ENCODE results near the gene PPP2R2C.

The PPP2R2C gene

GRCh38 chr4:6494431-6495295 lies 22.2 kb upstream of the PPP2R2C start:
- no peak overlapping the region for H3K4me3 ChIP-seq (ENCODE audit: low read depth, low read length)
- H3K27ac ChIP-seq (ENCODE audit: extremely low read depth, low read depth, low read length), result no peak overlapping the region
- POLR2A ChIA-PET, result no interaction called here
- no peaks in the 10 kb centered on the region for H3K36me3 ChIP-seq (ENCODE audit: control insufficient read depth in 2 of 2, insufficient read depth in 1 of 2, low read length in 2 of 2)
- H3K9me3 ChIP-seq (ENCODE audit: control insufficient read depth, insufficient read depth, low read depth, low read length), result no peaks in the 10 kb centered on the region
- CTCF ChIA-PET, result no interaction called here
- no peaks in the 10 kb centered on the region for H3K4me1 ChIP-seq (ENCODE audit: control insufficient read depth, insufficient read depth, low read length)
- TF ChIP-seq ZBTB10 (tag by site-specific recombination; IDR thresholded peaks at IDR 0.05) (no peak), ZNF266 (tag by site-specific recombination; IDR thresholded peaks at IDR 0.05; ENCODE audit: low read depth) (no peak)

DNA sequence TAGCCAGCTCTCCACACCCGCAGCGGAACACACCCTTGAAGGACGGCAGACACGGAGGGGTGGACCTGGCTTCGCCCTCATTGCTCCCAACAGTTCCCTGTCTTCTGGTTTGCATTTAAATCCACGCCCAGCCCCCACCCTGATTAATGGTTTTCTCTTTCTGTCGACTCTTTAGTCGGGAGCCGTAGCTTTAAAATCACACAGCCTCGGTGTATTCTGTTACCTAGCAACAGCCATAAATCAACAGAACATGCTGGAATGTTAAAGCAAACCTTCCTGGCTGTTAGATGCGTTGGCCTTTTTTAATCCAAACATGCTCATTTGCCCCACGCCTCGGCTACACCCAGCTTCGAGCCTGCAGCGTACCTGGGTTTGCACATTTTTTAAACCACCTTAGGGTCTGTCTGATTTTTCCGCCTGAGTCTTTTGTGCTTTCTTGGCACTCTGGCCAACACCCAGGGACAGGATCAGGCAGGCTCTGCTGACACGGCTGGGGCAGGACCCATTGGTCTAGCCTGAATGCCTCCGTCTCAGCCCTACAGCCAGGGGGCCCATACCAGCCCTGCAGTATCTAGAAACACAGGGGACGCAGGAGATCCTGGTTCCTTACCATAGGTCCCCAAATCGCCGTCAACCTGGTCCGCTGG lies 21.4 kb upstream of the PPP2R2C start:
- Histone ChIP-seq H3K27ac (ENCODE audit: extremely low read depth, low read depth, low read length) (no peak overlapping the region), H3K4me3 (ENCODE audit: low read depth, low read length) (no peak overlapping the region), H3K9me3 (ENCODE audit: control insufficient read depth, insufficient read depth, low read depth, low read length) (no peaks in the 10 kb centered on the region), H3K36me3 (ENCODE audit: control insufficient read depth in 2 of 2, insufficient read depth in 1 of 2, low read length in 2 of 2) (no peaks in the 10 kb centered on the region), H3K4me1 (ENCODE audit: control insufficient read depth, insufficient read depth, low read length) (no peaks in the 10 kb centered on the region)
- POLR2A ChIA-PET, result no interaction called here
- no peak for TF ChIP-seq ZNF169 (tag by site-specific recombination; IDR thresholded peaks at IDR 0.05)
- no peak for TF ChIP-seq ZNF214 (tag by site-specific recombination; IDR thresholded peaks at IDR 0.05; ENCODE audit: borderline replicate concordance)
- no peak for TF ChIP-seq ZBTB1 (tag by site-specific recombination; IDR thresholded peaks at IDR 0.05)
- TF ChIP-seq ZNF792 (tag by site-specific recombination; IDR thresholded peaks at IDR 0.05), result no peak
- peak; percentile 60 for TF ChIP-seq KLF1 (tag by site-specific recombination; IDR thresholded peaks at IDR 0.05)
- CTCF ChIA-PET, result no interaction called here

GRCh38 chr4:6492861-6493657 lies 20.6 kb upstream of the PPP2R2C start:
- Histone ChIP-seq H3K4me3 (ENCODE audit: low read depth, low read length) (no peak overlapping the region), H3K4me1 (ENCODE audit: control insufficient read depth, insufficient read depth, low read length) (no peaks in the 10 kb centered on the region), H3K27ac (ENCODE audit: extremely low read depth, low read depth, low read length) (no peak overlapping the region), H3K36me3 (ENCODE audit: control insufficient read depth in 2 of 2, insufficient read depth in 1 of 2, low read length in 2 of 2) (no peaks in the 10 kb centered on the region), H3K9me3 (ENCODE audit: control insufficient read depth, insufficient read depth, low read depth, low read length) (no peaks in the 10 kb centered on the region)
- TF ChIP-seq ZNF394 (tag by site-specific recombination; IDR thresholded peaks at IDR 0.05; ENCODE audit: borderline replicate concordance), result no peak
- 0 out of 2 replicates have a peak, but pooled peaks have one; percentile 15 for TF ChIP-seq ZNF623 (tag by site-specific recombination; IDR thresholded peaks at IDR 0.05)
- POLR2A ChIA-PET, result interaction anchor here (0.5 kb wide), 1 partner anchor 337 kb away, joined by 3 read pairs; no protein-coding TSS in a partner anchor
- CTCF ChIA-PET, result no interaction called here

- Histone ChIP-seq H3K4me3 (ENCODE audit: low read depth, low read length) (no peak overlapping the region), H3K9me3 (ENCODE audit: control insufficient read depth, insufficient read depth, low read depth, low read length) (no peaks in the 10 kb centered on the region), H3K27ac (ENCODE audit: extremely low read depth, low read depth, low read length) (no peak overlapping the region), H3K36me3 (ENCODE audit: control insufficient read depth in 2 of 2, insufficient read depth in 1 of 2, low read length in 2 of 2) (no peaks in the 10 kb centered on the region), H3K4me1 (ENCODE audit: control insufficient read depth, insufficient read depth, low read length) (no peaks in the 10 kb centered on the region)
- no peak for TF ChIP-seq ZNF501 (tag by site-specific recombination; IDR thresholded peaks at IDR 0.05)
- no peak for TF ChIP-seq ZNF530 (tag by site-specific recombination; IDR thresholded peaks at IDR 0.05; ENCODE audit: low read depth)
- no peak for TF ChIP-seq ZNF837 (tag by site-specific recombination; IDR thresholded peaks at IDR 0.05)
- no peak for TF ChIP-seq ZNF433 (tag by site-specific recombination; IDR thresholded peaks at IDR 0.05; ENCODE audit: low read depth)
- TF ChIP-seq ZNF785 (tag by site-specific recombination; IDR thresholded peaks at IDR 0.05), result no peak
- no peak for TF ChIP-seq ZNF266 (tag by site-specific recombination; IDR thresholded peaks at IDR 0.05; ENCODE audit: low read depth)
- TF ChIP-seq ZNF621 (tag by site-specific recombination; IDR thresholded peaks at IDR 0.05), result no peak
- no peak for TF ChIP-seq ZNF341 (tag by site-specific recombination; IDR thresholded peaks at IDR 0.05; ENCODE audit: low read depth)
- ChIA-PET POLR2A (interaction anchor here (0.5 kb wide), 1 partner anchor 338 kb away, joined by 3 read pairs; no protein-coding TSS in a partner anchor), CTCF (no interaction called here)
Measured at GRCh38 chr4:6492027-6492590, 19.7 kb upstream of the PPP2R2C start.
